Measurements from ENCODE around the gene MYH8.

MYH8 gene

DNA sequence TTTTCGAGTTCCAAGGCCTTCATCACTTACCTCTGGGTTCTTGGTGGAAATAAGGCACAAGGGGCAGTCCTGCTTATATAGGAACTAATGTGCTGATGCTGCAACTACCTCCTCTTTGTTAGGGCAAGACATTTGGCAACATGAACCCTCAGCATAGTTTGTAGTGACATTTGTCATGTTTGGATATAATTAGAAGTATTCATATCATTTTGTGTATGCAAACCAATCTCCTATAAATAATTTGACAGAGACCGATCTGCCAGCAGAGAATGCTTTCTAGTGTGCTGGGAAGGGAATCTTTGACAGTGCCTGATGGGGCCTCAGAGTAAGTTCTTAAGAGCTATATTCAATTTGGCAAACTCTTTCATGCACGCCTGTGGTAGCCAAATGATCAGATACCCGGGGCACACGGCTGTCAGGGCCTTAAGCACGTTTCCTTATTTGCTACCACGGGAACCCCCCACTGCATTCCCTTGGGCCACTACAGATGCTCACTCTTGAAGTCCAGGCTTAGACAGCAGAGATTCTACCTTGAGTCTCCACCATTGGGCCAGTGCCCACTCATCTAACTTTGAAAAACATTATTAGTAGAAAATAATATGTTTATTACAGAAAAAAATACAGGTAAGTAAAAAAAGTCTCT, at the start of gene MYH8:
Gene MYH8, minus strand, starts transcription at position 51 of the 643 bp plus-strand sequence. CDS start 1,723 bp downstream, outside the sequence.
- no peak for DNase-seq (ENCODE audit: low spot score)

DNA sequence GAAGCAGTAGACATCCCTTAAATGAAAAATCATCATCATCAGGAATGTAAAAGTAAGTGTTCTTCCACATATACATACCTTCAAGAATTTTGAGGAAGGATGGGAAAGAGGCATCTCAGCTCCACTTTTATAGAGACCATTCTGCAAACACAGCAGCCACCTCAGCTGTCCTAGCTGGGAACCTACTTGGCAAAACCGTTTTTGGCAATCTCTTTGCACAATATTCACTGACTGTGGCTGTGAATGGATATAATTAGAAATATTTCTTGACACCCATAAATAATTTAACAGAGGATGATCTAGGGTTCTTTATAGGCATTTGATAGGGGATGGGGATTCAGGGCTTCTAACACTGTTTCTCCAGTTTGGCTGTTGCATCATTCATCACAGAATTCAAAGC, 47.7 kb upstream of the MYH8 start, which contains the start of gene MYH4:
Gene MYH4, minus strand, starts transcription at position 101 of the 400 bp plus-strand sequence. CDS start 2,814 bp downstream, outside the sequence.
- DNase-seq (ENCODE audit: low spot score): no peak

DNA sequence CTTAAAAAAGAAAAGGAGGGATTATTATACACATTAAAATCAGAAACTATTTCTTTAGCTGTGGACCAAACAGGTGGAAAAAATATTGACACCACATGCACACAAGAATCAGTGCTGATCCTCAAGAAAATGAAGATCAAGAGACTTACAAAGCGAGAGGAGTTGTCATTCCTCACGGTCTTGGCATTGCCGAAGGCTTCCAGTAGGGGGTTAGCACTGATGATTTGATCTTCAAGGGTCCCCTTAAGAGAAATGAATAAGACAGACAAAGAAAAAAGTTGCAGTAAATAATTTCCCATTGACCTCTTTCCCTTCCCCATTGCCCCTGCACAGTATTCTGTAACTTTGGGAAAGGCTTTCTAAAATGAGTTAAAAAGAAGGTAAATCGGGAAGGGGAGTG, 41.7 kb upstream of the MYH8 start:
- DNase-seq (ENCODE audit: low spot score): no peak

DNA sequence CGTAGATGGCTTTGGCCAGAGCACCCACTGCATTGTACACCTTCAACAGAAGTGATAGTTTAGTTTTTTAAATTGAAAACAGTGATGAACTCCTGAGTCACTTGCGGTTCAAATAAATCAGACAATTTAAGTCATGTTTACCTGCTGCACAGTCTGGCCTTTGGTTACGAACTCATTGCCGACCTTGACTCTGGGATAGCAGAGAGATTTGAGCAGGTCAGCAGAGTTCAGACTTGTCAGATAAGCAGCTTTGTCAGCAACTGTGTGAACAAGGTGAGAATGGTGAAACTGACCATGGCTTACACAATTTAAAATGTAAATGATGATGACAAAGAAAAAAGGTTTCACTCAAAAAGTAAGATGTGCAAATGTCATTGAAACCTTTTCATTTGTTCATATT, 38.3 kb upstream of the MYH8 start:
- no peak for DNase-seq (ENCODE audit: low spot score)

DNA sequence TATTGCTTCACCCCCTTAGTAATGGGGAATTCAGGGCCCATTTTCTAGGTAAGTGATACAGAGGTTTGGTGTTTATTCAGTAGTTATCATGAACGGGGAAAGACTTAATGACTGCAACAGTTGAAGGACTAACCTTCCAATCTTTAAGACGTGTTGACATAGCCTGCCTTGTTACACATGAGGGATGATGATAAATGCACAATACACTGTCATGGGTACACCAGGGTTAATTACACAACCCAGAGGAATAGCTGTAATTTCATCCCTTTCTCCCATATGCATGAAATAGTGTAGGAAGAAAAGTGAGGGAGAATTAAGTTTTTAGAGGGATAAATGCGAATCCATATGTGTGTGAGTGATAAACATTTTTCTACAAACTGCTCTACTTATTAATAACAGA, 37.0 kb upstream of the MYH8 start:
- no peak for DNase-seq (ENCODE audit: low spot score)

DNA sequence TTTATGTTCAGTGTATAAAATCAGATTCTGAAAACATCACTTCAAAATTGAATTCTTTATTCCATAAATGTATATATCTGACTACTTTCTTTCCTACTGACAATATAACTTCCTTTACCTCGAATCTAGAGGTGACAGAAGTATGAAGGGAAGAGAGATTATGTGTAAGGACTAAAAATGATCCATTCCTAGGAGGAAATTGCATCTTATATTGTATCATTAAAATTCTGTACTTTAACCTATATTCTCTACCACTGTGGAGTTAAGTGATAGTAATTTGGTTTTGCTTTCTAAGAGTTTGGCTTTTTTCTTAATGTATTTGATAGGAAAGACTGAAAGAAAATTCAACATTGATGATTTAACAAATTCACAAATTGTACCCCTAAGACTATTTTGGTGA, 36.2 kb upstream of the MYH8 start:
- DNase-seq (ENCODE audit: low spot score): no peak

DNA sequence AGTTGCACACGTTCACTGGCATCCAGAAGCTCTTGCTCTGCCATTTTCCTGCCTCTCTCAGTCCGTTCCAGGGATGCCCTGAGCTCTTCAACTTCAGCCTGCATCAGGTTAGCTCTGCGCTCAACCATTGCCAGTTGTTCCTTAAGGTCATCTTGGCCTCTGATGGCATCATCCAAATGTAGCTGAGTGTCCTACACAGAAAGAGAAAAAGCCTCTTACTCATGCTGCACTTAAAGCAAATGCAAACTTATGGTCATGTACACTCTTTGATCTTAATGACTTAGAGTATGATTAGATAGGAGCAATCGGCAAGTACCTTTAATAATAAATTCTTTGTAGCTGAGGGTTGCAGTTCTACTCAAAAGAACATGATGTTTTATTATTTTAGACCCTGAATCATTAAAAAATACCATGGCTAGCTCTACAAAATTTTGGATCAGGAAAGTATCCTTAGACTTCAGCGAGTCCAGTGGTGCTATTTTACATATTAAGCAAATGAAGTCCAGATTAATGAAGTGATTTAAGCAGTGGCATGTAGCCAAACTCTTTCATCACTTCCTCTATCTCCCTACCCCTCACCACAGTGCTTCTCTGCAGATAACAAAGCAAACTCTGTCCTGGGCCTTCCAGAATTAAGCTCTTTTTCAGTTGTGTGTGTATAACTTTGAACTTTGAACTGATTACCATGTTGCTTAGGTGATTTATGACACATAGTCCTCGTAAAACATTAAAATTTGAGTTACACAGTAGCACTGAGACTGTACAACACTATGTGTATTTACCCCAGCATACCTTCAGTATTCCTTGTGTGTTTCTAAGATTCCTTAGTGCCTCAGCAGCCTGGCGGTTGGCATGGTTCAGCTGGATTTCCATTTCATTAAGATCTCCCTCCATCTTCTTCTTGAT, 25.5 kb upstream of the MYH8 start:
- DNase-seq (ENCODE audit: low spot score): no peak

DNA sequence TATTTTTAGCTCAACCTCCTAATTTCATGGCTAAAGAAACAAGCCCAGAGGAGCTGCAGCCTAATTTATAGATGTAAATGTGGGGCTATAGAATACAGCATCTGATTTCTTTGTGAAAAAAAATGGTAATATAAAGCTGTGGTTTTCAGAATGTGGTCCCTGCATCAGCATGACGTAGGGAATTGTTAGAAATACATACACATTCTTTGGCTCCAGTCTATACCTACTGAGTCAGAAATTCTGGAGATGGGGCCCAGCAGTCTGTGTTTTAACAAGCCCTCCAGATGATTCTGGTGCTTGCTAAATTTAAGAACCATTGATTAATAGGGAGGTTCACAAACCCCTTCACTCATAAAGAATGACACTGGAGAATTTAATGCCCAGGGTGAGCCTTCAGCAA, 18.1 kb upstream of the MYH8 start:
- DNase-seq (ENCODE audit: low spot score): no peak

DNA sequence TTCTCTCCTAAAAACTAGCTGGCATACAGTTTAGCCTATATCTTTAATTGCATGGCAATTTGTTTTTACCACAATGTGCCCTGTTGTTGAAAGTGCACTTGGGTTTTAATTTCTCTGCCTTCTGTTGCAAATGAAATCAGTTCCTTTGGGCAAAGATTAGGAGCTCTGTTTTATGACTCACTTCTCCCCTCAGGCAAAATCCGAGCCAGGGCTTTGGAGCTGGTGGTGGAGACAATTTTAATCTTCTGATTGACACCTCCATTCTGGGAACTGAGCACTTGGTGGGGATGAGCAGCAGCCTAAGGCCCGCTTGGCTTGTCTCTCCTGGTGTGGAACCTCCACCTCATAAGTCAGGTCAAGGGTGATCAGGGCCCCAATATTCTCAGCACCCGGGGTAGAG, 13.3 kb upstream of the MYH8 start:
- DNase-seq (ENCODE audit: low spot score): no peak

DNA sequence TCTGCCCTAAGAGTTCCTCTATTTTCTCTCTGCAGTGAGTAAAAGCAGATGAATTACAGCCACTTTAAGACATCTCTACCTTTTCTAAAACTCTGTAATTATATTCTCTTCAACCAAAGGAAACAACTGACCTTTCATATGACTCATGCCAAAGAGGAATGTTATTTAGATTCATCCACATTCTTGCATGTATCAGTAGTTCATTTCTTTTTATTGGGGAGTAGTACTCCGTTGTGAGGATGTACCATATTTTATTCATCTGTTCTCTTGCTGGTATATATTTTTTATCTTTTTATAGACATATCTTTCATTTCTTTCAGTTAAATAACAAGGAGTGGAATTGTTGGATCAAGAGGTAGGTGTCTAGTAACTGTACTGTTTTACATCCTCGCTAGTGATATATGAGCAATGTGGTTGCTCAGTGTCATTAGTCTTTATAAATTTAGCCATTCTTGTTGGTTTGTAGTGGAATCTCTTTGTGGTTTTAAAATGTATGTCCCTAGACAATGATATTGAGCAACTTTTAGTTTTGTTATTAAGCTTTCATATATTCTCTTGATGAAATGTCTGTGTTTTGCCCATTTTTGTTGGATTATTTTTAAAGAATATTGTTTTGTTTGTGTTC, 7.8 kb upstream of the MYH8 start:
- no peak for DNase-seq (ENCODE audit: low spot score)

DNA sequence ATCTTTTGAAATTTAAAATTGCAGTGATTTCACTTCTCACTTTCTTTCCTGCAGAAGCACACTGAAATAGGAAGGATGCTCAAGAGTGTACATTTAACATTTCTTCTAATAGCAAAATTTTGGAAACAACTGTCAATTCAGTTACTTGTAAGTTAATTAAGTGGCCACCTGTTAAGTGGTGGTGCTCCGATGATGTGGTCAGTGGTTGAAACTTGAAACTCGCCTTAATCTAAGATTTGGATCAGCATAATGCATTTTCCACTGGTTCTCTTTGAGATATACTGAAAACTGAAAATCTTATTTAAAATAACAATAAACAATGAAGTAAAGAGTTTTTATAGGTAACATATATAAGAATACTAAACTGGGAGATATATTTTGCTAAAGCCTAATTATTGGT, 7.0 kb upstream of the MYH8 start:
- DNase-seq (ENCODE audit: low spot score): no peak

DNA sequence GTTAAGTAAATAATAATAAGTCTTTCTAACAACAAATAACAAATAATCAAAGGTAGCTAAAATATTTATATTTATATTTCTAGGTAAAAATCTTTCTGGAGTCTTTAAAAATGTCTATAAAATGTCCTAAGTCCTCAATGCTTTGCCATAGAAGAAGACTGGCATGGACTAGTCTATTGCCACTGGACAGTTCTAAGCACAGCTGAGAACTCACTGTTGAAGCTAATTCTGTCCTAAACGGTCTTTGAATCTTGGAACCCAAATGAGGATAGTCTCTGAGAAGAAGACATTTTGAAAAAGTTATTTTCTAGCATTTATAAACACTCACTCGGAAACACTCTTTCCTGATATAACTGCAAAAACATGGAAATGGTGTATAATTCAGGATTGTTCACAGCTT, 539 bp downstream of the MYH8 start:
- no peak for DNase-seq (ENCODE audit: low spot score)

DNA sequence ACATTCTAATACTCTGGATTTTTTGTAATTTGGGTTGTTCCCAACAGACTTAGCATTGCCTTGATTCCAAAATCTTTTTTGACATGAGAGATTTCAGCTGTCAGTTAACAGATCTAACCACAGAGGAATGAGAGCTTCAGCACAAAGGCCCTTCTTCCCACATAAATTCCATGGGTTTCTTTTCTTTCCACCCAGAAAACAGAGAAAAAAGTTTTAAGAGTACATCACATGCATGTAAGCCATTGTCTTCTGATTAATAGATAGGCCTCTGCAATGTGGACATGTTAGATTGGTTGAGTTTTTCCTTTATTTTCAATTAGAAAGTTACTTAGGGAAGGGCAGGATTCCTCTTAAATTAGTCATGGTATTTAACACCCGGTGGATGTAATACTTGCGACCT, 939 bp downstream of the MYH8 start:
- no peak for DNase-seq (ENCODE audit: low spot score)

DNA sequence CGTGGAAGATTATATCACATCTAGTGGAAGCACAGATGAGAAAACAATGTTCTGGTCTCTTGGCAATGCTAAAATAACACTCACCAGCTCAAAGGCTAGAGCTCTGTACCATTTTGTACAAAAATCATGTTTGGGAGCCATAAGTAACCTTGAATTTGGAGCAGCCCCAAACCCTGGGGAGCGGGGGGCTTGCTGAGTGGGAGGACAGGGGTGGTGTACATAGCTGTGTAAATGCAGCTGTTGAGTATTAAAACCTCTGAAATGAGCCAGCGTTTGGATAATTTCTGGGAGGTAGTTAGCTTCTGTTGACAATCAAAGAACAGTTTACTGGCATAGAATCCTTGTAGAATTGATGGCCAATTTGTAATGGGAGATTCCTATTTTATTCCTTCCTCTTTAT, 4.3 kb downstream of the MYH8 start:
- DNase-seq (ENCODE audit: low spot score): no peak

DNA sequence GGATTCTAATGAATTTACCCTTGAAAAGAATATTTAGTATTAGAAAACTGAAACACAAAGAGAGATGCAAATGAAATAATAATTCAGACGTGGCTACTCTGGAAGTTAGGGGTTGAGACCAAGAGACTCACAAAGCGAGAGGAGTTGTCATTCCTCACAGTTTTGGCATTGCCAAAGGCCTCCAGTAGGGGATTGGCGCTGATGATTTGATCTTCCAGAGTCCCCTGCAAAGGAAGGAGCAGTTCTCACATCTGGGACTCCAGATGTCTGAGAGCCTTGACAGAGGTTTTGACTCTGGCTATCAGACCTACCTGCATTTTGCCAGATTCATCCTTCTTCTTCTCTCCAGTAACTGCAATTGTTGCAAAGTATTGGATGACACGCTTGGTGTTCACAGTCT, 6.6 kb downstream of the MYH8 start:
- DNase-seq (ENCODE audit: low spot score): no peak

DNA sequence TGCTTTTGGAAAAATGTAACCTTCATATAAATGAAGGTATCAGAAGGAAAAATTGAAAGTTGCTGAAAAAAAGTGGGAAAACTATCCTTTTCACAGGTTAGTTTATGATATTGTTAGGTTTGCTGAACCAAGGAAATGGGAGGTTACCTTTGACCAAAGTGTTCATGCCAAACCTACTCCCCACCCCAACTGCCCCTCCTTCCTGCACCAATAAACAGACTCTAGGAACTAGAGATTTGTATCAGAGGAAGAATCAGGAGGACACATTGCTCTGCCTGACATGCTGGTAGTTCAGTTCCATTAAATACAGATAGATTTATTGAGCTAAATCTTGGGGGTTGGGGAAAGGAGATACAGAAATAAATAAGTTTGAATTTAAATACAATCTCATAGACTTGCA, 18.2 kb downstream of the MYH8 start:
- no peak for DNase-seq (ENCODE audit: low spot score)

DNA sequence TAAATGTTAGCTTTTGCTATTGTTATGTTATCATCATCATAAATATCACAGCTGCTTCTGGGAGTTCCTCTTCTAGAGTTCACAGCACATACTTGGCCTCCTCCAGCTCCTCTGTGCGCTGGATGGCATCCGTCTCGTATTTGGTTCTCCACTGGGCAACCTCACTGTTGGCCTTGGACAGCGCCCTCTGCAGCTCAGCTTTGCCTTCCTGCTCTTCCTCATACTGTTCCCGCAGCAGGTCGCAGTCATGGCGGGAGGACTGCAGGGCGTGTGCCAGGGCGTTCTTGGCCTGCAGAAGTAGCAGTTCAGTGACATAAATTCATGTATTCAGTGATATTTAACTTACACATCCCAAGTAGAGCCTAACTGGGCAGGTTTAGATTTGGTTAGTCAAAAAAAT, 23.4 kb downstream of the MYH8 start:
- no peak for DNase-seq (ENCODE audit: low spot score)

DNA sequence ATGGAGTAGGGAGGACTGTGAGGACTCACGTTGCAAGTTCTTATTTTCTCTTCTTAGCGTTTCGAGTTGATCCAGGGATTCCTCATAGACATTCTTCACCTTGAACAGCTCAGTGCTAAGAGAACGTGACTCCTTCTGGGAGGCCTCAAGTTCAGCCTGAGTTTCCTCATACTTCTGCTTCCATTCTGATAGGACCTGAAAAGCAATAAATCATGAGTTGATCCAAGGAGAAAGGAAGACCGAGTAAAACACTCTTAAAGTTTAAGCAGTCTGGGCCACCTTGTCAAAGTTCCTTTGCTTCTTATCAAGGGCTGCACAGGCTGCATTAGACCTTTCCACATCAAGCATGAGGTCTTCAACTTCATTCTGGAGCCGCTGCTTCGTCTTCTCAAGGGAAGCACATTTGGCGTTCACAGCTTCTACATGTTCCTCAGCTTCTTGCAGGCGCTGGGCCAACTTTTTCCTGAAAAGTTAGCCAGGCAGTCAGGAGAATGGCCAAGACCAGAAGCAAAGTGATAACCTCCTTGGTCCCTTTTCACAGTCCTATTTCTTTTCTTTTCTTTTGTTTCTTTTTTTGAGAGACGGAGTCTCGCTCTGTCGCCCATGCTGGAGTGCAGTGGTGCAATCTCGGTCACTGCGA, 25.1 kb downstream of the MYH8 start:
- DNase-seq (ENCODE audit: low spot score): no peak

DNA sequence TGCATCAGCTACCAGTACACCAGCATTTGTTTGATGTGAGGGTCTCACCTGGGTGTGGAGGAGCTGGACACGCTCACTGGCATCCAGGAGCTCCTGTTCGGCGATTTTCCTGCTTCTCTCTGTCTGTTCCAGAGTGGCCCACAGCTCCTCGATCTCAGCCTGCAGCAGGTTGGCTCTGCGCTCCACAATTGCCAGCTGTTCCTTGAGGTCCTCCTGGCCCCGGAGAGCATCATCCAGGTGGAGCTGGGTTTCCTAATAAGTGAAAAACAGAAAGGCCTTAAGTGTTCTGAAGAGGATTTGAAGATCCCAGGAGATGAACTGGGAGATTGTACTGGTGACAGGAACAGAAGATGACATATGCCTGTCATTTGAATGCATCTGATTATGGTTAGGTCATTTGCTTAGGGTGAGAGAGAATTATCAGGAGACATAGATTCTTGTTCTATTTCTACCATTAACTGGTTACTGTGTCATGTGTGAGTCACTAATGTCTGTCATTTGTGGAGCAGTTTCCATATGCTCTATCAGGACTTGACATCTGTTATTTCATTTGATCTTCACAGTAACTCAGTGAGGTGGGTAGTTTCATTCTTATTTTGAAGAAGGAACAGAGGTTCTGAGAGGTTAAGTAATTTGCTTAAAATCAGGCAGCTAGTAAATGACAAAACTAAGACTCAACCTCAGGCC, 27.4 kb downstream of the MYH8 start:
- no peak for DNase-seq (ENCODE audit: low spot score)

DNA sequence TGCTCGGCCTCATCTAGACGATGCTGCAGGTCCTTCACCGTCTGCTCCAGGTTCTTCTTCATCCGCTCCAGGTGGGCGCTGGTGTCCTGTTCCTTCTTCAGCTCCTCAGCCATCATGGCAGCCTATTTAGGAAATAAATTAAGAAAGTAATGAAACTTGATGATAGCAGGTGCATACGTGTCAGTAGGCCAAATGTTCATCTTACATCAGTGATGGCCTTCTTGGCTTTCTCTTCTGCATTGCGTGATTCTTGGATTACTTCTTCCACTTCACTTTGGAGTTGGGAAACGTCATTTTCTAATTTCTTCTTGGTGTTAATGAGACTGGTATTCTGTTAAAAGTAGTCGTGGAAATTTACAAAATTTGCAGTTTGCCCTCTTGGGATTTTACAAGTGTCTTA, 28.9 kb downstream of the MYH8 start:
- no peak for DNase-seq (ENCODE audit: low spot score)

DNA sequence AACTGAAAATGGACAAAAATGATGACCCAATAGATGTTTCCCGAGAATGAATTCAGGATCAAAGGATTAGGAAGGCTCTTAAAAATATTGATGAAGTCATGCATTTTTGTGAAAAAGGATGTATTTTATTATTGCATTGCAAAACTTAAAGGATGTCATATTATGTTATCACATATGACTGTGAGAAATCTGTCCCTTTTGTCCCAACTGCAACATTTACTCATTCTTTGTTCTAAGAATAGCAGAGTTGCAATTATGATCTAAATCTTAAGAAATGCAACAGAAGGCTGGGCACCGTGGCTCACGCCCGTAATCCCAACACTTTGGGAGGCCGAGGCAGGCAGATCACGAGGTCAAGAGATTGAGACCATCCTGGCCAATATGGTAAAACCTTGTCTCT, 35.9 kb downstream of the MYH8 start:
- no peak for DNase-seq (ENCODE audit: low spot score)

DNA sequence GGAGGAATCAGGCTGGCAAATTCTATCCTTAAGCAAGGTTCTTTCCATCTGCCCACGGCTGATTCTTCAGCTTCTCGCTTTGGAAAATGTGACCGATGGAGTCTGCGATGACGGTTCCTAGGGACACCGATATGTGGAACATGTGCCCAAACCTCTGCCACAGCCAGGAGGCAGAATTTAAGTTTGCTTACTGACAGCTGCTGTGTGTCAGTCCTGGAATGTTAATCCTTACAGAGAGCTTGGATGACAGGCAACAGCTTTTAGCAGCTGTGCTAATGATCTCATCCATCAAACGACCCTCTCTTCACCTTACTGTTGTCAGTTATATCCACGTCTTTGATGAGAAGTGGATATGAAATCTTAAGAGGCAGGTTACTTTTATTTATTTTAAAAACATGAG, 37.6 kb downstream of the MYH8 start:
- no peak for DNase-seq (ENCODE audit: low spot score)
